BJ (cell line): ENCODE data around the gene CARD19. TPM values are rescaled to one million over a fixed set of nuclear protein-coding genes. Genes with fewer than 3 reads are reported as not detected.

Experiments
- CTCF ChIA-PET: fragments of 350-600 bp; formaldehyde crosslinking; extraction: SDS; loops from one replicate; lab custom pipeline; 2021; ENCODE audit warnings: antibody characterized with exemption, inconsistent platforms; lab: Yijun Ruan, JAX
- POLR2A ChIA-PET: fragments of 300-600 bp; sonication (Branson Sonifier 250); formaldehyde crosslinking; extraction: SDS; loops from one replicate; lab custom pipeline; 2021; ENCODE audit warnings: antibody characterized with exemption; lab: Charles Lee
- DNase-seq: peaks from one replicate; pipeline ENCODE4 v3.0.0-alpha.2; 2011; ENCODE audit warnings: low read depth
- H3K27me3 ChIP-seq: 2 replicates; pipeline ENCODE4 v1.6.0; 2011; ENCODE audit warnings: low read length; ENCODE audit not compliant: control insufficient read depth, insufficient read depth
- H3K36me3 ChIP-seq: 2 replicates; pipeline ENCODE4 v1.5.1; 2011; ENCODE audit warnings: low read length; ENCODE audit not compliant: control insufficient read depth, insufficient read depth
- H3K4me3 ChIP-seq: 2 replicates; pipeline ENCODE4 v1.5.1; 2011; ENCODE audit warnings: low read depth, mild to moderate bottlenecking, control low read depth, low read length
- CTCF ChIP-seq: IDR thresholded peaks from 2 replicates; pipeline ENCODE4 v1.5.1; 2011; ENCODE audit warnings: low read depth, mild to moderate bottlenecking, control low read depth, inconsistent platforms, low read length, moderate library complexity; ENCODE audit not compliant: insufficient read depth
- polyA plus RNA-seq: library from polyadenylated mRNA; depleted of rRNA; stranded (reverse); fragments of >200 nt; gene quantifications from 2 replicates; pipeline ENCODE4 v1.2.3, GENCODE V29; 2011

The CARD19 gene
- polyA plus RNA-seq, 1 experiment: 69.3 TPM

- peaks cover 1% of the 10 kb centered on the region; the same call in 1 of the 2 replicates for H3K27me3 ChIP-seq
- no peak for TF ChIP-seq CTCF
- CTCF ChIA-PET: interaction anchor here (1.0 to 1.3 kb wide), 3 partner anchors 17 to 169 kb away, joined by 3 to 7 read pairs (median 3); no protein-coding TSS in a partner anchor
- POLR2A ChIA-PET: interaction anchor here (1.0 kb wide), 1 partner anchor 100 kb away, joined by 5 read pairs; no protein-coding TSS in a partner anchor
- peak within 1 kb of the TSS; percentile 84 for H3K4me3 ChIP-seq
- no peak for DNase-seq
- no peaks in the 10 kb centered on the region; the same call in 1 of the 2 replicates for H3K36me3 ChIP-seq
Observed at GRCh38 chr9:93134015-93134739, 38.2 kb downstream of the CARD19 start, which contains the start of gene NINJ1. Gene NINJ1 (minus strand): TSS chr9:93134251. CDS start chr9:93134217, 34 bp downstream.

GRCh38 chr9:93134740-93135444, 38.9 kb downstream of the CARD19 start:
- ChIA-PET POLR2A (interaction anchor here (0.6 to 1.0 kb wide), 2 partner anchors 17 to 99 kb away, joined by 3 to 5 read pairs; no protein-coding TSS in a partner anchor), CTCF (interaction anchor here (1.3 kb wide), 1 partner anchor 15 kb away, joined by 5 read pairs; no protein-coding TSS in a partner anchor)
- no peak for DNase-seq
- H3K36me3 ChIP-seq: no peaks in the 10 kb centered on the region; the same call in 1 of the 2 replicates
- H3K4me3 ChIP-seq: peak overlapping the region; percentile 84
- peaks cover 1% of the 10 kb centered on the region; the same call in 1 of the 2 replicates for H3K27me3 ChIP-seq
- TF ChIP-seq CTCF: no peak

GRCh38 chr9:93136011-93136440, 40.0 kb downstream of the CARD19 start:
- DNase-seq: no peak
- CTCF ChIA-PET: interaction anchor here (1.3 kb wide), 1 partner anchor 16 kb away, joined by 5 read pairs; no protein-coding TSS in a partner anchor

GRCh38 chr9:93137362-93137761, 41.3 kb downstream of the CARD19 start:
- H3K36me3 ChIP-seq: no peaks in the 10 kb centered on the region
- H3K4me3 ChIP-seq: no peak overlapping the region
- peaks cover 1% of the 10 kb centered on the region; the same call in 1 of the 2 replicates for H3K27me3 ChIP-seq
- ChIA-PET CTCF (no interaction called here), POLR2A (no interaction called here)
- no peak for TF ChIP-seq CTCF
- no peak for DNase-seq

More at GRCh38 chr9:93136011-93136440, 40.0 kb downstream of the CARD19 start:
- Histone ChIP-seq H3K4me3 (no peak overlapping the region), H3K27me3 (peaks cover 1% of the 10 kb centered on the region; the same call in 1 of the 2 replicates), H3K36me3 (no peaks in the 10 kb centered on the region)
- TF ChIP-seq CTCF: no peak
- POLR2A ChIA-PET: no interaction called here
